DND-41 (cell line): ENCODE results near the gene ABHD16A.

Source experiments
- EZH2 ChIP-seq: IDR thresholded peaks from 3 replicates; pipeline ENCODE4 v1.6.1; 2012; ENCODE audit warnings: borderline replicate concordance, low read depth, mild to moderate bottlenecking, moderate library complexity, low read length, inconsistent platforms; ENCODE audit not compliant: severe bottlenecking
- TF ChIP-seq, protein P1 (sequence below): IDR thresholded peaks from 2 replicates; pipeline ENCODE4 v1.5.1; 2012; ENCODE audit warnings: borderline replicate concordance, low read length, moderate library complexity, mild to moderate bottlenecking; ENCODE audit not compliant: poor library complexity, severe bottlenecking; ENCODE audit errors: extremely low read depth

DNA sequence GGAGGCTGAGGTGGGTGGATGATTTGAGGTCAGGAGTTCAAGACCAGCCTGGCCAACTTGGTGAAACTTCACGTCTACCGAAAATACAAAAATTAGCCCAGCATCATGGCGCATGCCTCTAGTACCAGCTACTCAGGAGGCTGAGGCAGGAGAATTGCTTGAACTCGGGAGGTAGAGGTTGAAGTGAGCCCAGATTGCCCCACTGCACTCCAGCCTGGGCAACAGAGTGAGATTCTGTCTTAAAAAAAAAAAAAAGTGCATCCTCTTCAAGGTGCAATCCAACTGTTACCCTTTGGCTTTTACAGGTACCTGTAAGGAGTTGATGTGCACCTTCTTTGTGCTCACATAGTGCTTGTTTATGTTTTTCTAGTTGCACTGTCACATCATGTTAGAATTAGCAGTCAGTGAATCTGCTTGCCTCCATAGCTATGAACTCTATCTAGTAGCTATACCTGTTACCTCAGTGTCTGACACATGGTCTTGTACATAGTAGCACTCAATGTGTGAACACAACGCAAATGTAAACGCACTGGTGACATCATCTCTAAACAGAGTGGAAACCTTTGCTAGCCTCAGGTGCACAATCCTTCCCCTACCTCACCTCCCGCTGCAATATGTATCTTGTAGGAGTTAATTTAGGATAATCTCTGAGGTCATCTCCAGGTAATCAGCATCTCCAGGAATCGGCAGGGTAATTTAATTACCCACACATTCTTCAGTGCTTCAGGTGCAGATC is 46.3 kb upstream of the ABHD16A start:
- TF ChIP-seq, protein P1, sequence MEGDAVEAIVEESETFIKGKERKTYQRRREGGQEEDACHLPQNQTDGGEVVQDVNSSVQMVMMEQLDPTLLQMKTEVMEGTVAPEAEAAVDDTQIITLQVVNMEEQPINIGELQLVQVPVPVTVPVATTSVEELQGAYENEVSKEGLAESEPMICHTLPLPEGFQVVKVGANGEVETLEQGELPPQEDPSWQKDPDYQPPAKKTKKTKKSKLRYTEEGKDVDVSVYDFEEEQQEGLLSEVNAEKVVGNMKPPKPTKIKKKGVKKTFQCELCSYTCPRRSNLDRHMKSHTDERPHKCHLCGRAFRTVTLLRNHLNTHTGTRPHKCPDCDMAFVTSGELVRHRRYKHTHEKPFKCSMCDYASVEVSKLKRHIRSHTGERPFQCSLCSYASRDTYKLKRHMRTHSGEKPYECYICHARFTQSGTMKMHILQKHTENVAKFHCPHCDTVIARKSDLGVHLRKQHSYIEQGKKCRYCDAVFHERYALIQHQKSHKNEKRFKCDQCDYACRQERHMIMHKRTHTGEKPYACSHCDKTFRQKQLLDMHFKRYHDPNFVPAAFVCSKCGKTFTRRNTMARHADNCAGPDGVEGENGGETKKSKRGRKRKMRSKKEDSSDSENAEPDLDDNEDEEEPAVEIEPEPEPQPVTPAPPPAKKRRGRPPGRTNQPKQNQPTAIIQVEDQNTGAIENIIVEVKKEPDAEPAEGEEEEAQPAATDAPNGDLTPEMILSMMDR = no peak
- no peak for TF ChIP-seq EZH2
